ENCODE results near the gene JAM2. TPM values are rescaled to one million over a fixed set of nuclear protein-coding genes. Genes with fewer than 3 reads are reported as not detected.

The JAM2 gene
- total RNA-seq, 1 experiment from 2014 or later: 2.6 TPM

- Mint-ChIP-seq H3K27ac (peak overlapping the region in 1 of 3 experiments; percentile 20; a peak in 3 of 7 replicates), H3K36me3 (ENCODE audit: insufficient read depth in 1 of 3, low read depth in 3 of 3) (peaks cover 7 to 32% (median 29%) of the 10 kb centered on the region in 3 experiments)
Measured at GRCh38 chr21:25732091-25732760, 93.2 kb downstream of the JAM2 start.

More at GRCh38 chr21:25732091-25732760, 93.2 kb downstream of the JAM2 start:
- no peak overlapping the region for H2BK120ac ChIP-seq (ENCODE audit: low read depth, low read length, poor library complexity, severe bottlenecking)
- H3T11ph ChIP-seq (ENCODE audit: low read length): no peak overlapping the region
- H3K79me2 ChIP-seq (ENCODE audit: insufficient read depth, low read length): peaks cover 21% of the 10 kb centered on the region; the same call in 1 of the 2 replicates
- H3K27ac ChIP-seq (ENCODE audit: insufficient read length, low read depth, low read length): no peak overlapping the region
- H3K4me1 ChIP-seq (ENCODE audit: insufficient read depth, low read length): no peaks in the 10 kb centered on the region
- no peak overlapping the region for H4K8ac ChIP-seq (replicated peaks; ENCODE audit: insufficient read length, low read depth, low read length)
- H3K23ac ChIP-seq (ENCODE audit: insufficient read length, low read depth, low read length): no peak overlapping the region
- no CpG with 5 or more reads among the region's 6 CpGs for WGBS (ENCODE audit: extremely low coverage, insufficient read length, low lambda C conversion rate)
- no peak overlapping the region for H3K4me2 ChIP-seq (ENCODE audit: insufficient read depth, insufficient read length, low read length)
- H3K79me1 ChIP-seq (ENCODE audit: insufficient read depth, low read depth, low read length, poor library complexity, severe bottlenecking): peaks cover 3% of the 10 kb centered on the region
- H2BK12ac ChIP-seq (ENCODE audit: insufficient read length, low read depth, low read length): no peak overlapping the region
- H3K27me3 ChIP-seq (ENCODE audit: insufficient read depth, low read length): no peaks in the 10 kb centered on the region
- no peak overlapping the region for H2BK20ac ChIP-seq (ENCODE audit: low read depth, low read length, poor library complexity, severe bottlenecking)
- TF ChIP-seq, protein P1, sequence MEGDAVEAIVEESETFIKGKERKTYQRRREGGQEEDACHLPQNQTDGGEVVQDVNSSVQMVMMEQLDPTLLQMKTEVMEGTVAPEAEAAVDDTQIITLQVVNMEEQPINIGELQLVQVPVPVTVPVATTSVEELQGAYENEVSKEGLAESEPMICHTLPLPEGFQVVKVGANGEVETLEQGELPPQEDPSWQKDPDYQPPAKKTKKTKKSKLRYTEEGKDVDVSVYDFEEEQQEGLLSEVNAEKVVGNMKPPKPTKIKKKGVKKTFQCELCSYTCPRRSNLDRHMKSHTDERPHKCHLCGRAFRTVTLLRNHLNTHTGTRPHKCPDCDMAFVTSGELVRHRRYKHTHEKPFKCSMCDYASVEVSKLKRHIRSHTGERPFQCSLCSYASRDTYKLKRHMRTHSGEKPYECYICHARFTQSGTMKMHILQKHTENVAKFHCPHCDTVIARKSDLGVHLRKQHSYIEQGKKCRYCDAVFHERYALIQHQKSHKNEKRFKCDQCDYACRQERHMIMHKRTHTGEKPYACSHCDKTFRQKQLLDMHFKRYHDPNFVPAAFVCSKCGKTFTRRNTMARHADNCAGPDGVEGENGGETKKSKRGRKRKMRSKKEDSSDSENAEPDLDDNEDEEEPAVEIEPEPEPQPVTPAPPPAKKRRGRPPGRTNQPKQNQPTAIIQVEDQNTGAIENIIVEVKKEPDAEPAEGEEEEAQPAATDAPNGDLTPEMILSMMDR (conservative IDR thresholded peaks at IDR 0.05): no peak
- no peak overlapping the region for H4K91ac ChIP-seq (ENCODE audit: insufficient read length, low read depth, low read length)
- no peak overlapping the region for H3K4ac ChIP-seq (ENCODE audit: low read depth, low read length)
- Mint-ChIP-seq H3K9me3 (peaks cover 2 to 5% of the 10 kb centered on the region in 2 experiments; a peak in 3 of 5 replicates), H3K4me3 (no peak overlapping the region), H3K4me1 (peaks cover 22% of the 10 kb centered on the region in 2 experiments), H3K27me3 (ENCODE audit: low read depth) (no peaks in the 10 kb centered on the region)
- no peak overlapping the region for H2AK5ac ChIP-seq (ENCODE audit: insufficient read length, low read length)
- peaks cover 11% of the 10 kb centered on the region for H3K23me2 ChIP-seq (ENCODE audit: insufficient read length, low read depth, low read length, poor library complexity, severe bottlenecking)
- H3K18ac ChIP-seq (ENCODE audit: insufficient read length, low read depth, low read length): no peak overlapping the region
- no peaks in the 10 kb centered on the region for H3K9me3 ChIP-seq (ENCODE audit: control insufficient read depth, low read depth, low read length)
- no peak overlapping the region for H4K5ac ChIP-seq (ENCODE audit: insufficient read length, low read depth, low read length)
- H2BK15ac ChIP-seq (ENCODE audit: low read depth, low read length): no peak overlapping the region
- H3K56ac ChIP-seq (ENCODE audit: insufficient read length, low read depth, low read length): no peak overlapping the region
- H2BK5ac ChIP-seq (ENCODE audit: insufficient read length, low read length): no peak overlapping the region
- no peaks in the 10 kb centered on the region for H4K20me1 ChIP-seq (ENCODE audit: control insufficient read depth, insufficient read depth, insufficient read length)
- H2AFZ ChIP-seq (ENCODE audit: low read length): no peak overlapping the region
- H3K9ac ChIP-seq (ENCODE audit: extremely low read depth, insufficient read length, low read length): no peak overlapping the region
- no peak for DNase-seq
- no peak overlapping the region for H3K14ac ChIP-seq (ENCODE audit: insufficient read depth, low read length)
